ENCODE measurements around the gene AIFM3.

AIFM3 gene

DNA sequence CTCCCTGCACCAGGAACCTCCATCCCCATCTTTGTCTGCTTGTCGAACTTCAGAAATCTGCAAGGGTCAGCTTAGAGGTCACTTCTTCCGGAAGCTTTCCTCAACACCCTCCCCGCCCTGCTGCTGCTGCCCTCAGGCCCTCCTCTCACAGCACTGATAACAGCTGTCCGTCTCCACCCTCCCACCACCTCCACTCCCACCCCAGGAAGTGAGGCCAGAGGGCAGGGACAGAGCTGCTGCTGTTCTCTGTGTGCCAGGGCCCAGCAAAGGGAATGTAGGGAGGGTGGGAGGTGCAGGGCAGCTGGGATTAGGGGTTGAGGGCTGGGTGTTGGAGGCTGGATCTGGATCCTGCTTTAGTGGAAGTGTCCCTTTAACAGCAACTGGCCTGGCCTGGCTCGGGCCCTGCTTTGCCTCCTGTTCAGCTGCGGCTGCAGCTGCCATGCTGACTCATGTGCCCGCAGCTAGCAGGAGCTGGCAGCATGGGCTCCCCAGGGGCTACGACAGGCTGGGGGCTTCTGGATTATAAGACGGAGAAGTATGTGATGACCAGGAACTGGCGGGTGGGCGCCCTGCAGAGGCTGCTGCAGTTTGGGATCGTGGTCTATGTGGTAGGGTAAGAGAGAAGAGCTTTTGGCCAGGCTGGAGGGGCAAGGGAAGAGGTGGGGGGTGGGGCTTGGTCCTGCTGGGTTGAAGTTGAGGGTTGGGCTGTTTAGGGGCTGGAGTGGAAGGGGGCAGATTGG, 47.8 kb downstream of the AIFM3 start, which contains the start of gene P2RX6:
TSS of gene P2RX6 (plus strand) at position 440 of the 740 bp plus-strand sequence. CDS start at position 450, 10 bp downstream.
- Histone ChIP-seq H3K36me3 (ENCODE audit: control insufficient read depth, low read length) (no peaks in the 10 kb centered on the region), H3F3A (ENCODE audit: control insufficient read depth, insufficient read depth) (no peaks in the 10 kb centered on the region), H3K9me3 (ENCODE audit: control insufficient read depth, insufficient read depth, low read length) (no peaks in the 10 kb centered on the region), H3K4me1 (ENCODE audit: control insufficient read depth, low read length) (peaks cover 21% of the 10 kb centered on the region), H3K4me2 (ENCODE audit: low read length) (peak within 1 kb of the TSS; percentile 90), H3K27ac (ENCODE audit: low read depth, low read length) (no peak within 1 kb of the TSS), H3K27me3 (ENCODE audit: control insufficient read depth, low read length) (peaks cover 11% of the 10 kb centered on the region; the same call in 1 of the 2 replicates), H4K20me1 (ENCODE audit: control insufficient read depth, insufficient read depth, low read depth, low read length) (no peaks in the 10 kb centered on the region), H3K9me2 (replicated peaks; ENCODE audit: control insufficient read depth, low read length) (no peaks in the 10 kb centered on the region), H3K4me3 (ENCODE audit: low read length) (peak within 1 kb of the TSS; percentile 73), H3K79me2 (ENCODE audit: control insufficient read depth, low read length) (no peaks in the 10 kb centered on the region)
- TF ChIP-seq CTCF (IDR thresholded peaks at IDR 0.05; ENCODE audit: low read depth, low read length, poor library complexity, severe bottlenecking) (no peak), EZH2phosphoT487 (IDR thresholded peaks at IDR 0.05; ENCODE audit: borderline replicate concordance, low read length) (no peak)

DNA sequence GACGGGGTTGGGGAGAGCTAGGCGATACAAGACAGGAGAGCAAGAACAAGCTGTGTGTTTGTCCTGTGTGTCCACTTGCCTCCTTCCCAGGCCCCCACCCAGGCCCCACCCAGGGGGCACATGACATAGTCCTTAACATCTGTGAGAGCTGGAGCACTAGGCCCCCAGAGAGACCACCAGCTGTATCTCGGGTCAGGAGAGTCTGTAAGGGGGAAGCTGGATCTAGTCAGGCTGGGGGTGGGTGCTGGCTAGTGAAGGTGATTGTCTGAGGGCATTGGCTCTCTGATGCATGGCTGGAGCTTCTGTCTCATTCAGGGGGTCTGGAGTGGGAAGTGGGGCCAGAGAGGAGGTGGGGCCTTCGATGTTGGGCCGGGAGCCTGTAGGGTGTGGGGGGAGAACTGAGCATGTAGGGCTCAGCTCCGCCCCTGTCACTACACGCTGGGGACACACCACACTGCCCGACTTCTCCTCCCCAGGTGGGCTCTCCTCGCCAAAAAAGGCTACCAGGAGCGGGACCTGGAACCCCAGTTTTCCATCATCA, 48.5 kb downstream of the AIFM3 start:
- Histone ChIP-seq H3K4me3 (ENCODE audit: low read length) (no peak overlapping the region), H3K27me3 (ENCODE audit: control insufficient read depth, low read length) (peaks cover 11% of the 10 kb centered on the region; the same call in 1 of the 2 replicates), H3K4me2 (ENCODE audit: low read length) (no peak overlapping the region), H3K9me2 (replicated peaks; ENCODE audit: control insufficient read depth, low read length) (no peaks in the 10 kb centered on the region), H3F3A (ENCODE audit: control insufficient read depth, insufficient read depth) (no peaks in the 10 kb centered on the region), H4K20me1 (ENCODE audit: control insufficient read depth, insufficient read depth, low read depth, low read length) (no peaks in the 10 kb centered on the region), H3K36me3 (ENCODE audit: control insufficient read depth, low read length) (no peaks in the 10 kb centered on the region), H3K9me3 (ENCODE audit: control insufficient read depth, insufficient read depth, low read length) (no peaks in the 10 kb centered on the region), H3K4me1 (ENCODE audit: control insufficient read depth, low read length) (peaks cover 21% of the 10 kb centered on the region), H3K79me2 (ENCODE audit: control insufficient read depth, low read length) (no peaks in the 10 kb centered on the region), H3K27ac (ENCODE audit: low read depth, low read length) (no peak overlapping the region)
- TF ChIP-seq CTCF (IDR thresholded peaks at IDR 0.05; ENCODE audit: low read depth, low read length, poor library complexity, severe bottlenecking), result no peak
- TF ChIP-seq EZH2phosphoT487 (IDR thresholded peaks at IDR 0.05; ENCODE audit: borderline replicate concordance, low read length), result no peak

GRCh38 chr22:21016644-21017420, 49.8 kb downstream of the AIFM3 start:
- Histone ChIP-seq H3F3A (ENCODE audit: control insufficient read depth, insufficient read depth) (no peaks in the 10 kb centered on the region), H3K4me2 (ENCODE audit: low read length) (no peak overlapping the region), H3K9me3 (ENCODE audit: control insufficient read depth, insufficient read depth, low read length) (no peaks in the 10 kb centered on the region), H3K79me2 (ENCODE audit: control insufficient read depth, low read length) (no peaks in the 10 kb centered on the region), H3K27ac (ENCODE audit: low read depth, low read length) (no peak overlapping the region), H3K27me3 (ENCODE audit: control insufficient read depth, low read length) (peaks cover 11% of the 10 kb centered on the region; the same call in 1 of the 2 replicates), H3K36me3 (ENCODE audit: control insufficient read depth, low read length) (no peaks in the 10 kb centered on the region), H3K4me3 (ENCODE audit: low read length) (no peak overlapping the region), H3K4me1 (ENCODE audit: control insufficient read depth, low read length) (peaks cover 21% of the 10 kb centered on the region), H3K9me2 (replicated peaks; ENCODE audit: control insufficient read depth, low read length) (no peaks in the 10 kb centered on the region), H4K20me1 (ENCODE audit: control insufficient read depth, insufficient read depth, low read depth, low read length) (peaks cover 3% of the 10 kb centered on the region; the same call in 1 of the 2 replicates)
- TF ChIP-seq CTCF (IDR thresholded peaks at IDR 0.05; ENCODE audit: low read depth, low read length, poor library complexity, severe bottlenecking) (no peak), EZH2phosphoT487 (IDR thresholded peaks at IDR 0.05; ENCODE audit: borderline replicate concordance, low read length) (no peak)
